Loucy (cell line): ENCODE data around the gene ITPK1.

Experiments
- EZH2phosphoT487 ChIP-seq: fragments of 200-600 bp; IDR thresholded peaks from 2 replicates; pipeline ENCODE4 v1.6.1; 2018; ENCODE audit warnings: antibody characterized with exemption, mild to moderate bottlenecking, moderate library complexity, borderline replicate concordance
- TF ChIP-seq, protein P1 (sequence below): fragments of 200-600 bp; sonication (generic); conservative IDR thresholded peaks from 2 replicates; pipeline ENCODE4 v1.5.1; 2014; ENCODE audit warnings: mild to moderate bottlenecking, antibody characterized with exemption, low read length

DNA sequence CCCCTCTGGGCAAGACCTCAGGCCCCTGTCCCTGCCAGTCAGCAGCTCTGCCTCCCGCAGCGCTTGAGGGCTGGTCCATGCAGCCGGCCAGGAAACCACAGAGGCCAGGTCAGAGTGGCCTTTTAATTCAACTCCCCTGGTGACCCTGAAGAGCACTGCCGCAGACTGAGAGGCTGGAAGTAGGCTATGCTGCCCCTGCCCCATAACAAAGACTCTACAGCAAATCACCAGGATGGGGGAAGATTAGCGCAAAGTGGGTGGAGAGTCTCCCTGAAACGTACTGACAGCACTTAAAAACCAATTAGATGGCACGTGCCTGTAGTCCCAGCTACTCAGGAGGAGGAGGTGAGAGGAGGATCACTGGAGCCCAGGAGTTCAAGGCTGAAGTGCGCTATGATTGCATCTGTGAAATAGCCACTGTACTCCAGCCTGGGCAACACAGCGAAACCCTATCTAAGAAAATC is 70.5 kb downstream of the ITPK1 start:
- TF ChIP-seq, protein P1, sequence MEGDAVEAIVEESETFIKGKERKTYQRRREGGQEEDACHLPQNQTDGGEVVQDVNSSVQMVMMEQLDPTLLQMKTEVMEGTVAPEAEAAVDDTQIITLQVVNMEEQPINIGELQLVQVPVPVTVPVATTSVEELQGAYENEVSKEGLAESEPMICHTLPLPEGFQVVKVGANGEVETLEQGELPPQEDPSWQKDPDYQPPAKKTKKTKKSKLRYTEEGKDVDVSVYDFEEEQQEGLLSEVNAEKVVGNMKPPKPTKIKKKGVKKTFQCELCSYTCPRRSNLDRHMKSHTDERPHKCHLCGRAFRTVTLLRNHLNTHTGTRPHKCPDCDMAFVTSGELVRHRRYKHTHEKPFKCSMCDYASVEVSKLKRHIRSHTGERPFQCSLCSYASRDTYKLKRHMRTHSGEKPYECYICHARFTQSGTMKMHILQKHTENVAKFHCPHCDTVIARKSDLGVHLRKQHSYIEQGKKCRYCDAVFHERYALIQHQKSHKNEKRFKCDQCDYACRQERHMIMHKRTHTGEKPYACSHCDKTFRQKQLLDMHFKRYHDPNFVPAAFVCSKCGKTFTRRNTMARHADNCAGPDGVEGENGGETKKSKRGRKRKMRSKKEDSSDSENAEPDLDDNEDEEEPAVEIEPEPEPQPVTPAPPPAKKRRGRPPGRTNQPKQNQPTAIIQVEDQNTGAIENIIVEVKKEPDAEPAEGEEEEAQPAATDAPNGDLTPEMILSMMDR: no peak
- TF ChIP-seq EZH2phosphoT487: no peak
